ENCODE data around the gene PTTG1IP.

DNA sequence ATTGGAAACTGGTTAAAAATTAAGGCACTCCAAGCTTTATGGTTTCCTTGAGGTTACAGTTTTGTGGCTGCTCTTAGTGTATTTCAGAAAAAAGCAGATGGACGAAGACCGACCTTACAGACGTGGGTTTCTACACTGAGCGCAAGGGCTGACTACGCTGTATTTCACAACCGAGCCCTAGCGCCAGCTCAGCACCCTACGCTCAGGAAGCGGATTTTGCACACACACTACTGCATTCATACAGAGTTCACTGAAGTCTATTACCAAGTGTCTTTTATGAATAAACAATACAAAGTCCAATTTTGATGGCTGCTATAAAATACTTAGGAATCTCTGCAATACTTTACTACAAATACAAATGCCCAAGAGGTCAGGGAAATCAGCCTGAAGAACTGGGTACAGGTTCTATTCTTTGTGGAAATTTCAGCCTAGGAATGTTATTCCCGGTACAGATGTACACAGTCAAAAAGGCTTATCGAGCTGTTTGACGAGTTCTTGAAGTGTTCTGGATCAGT lies 23.8 kb downstream of the PTTG1IP start:
- TF ChIP-seq, protein P1, sequence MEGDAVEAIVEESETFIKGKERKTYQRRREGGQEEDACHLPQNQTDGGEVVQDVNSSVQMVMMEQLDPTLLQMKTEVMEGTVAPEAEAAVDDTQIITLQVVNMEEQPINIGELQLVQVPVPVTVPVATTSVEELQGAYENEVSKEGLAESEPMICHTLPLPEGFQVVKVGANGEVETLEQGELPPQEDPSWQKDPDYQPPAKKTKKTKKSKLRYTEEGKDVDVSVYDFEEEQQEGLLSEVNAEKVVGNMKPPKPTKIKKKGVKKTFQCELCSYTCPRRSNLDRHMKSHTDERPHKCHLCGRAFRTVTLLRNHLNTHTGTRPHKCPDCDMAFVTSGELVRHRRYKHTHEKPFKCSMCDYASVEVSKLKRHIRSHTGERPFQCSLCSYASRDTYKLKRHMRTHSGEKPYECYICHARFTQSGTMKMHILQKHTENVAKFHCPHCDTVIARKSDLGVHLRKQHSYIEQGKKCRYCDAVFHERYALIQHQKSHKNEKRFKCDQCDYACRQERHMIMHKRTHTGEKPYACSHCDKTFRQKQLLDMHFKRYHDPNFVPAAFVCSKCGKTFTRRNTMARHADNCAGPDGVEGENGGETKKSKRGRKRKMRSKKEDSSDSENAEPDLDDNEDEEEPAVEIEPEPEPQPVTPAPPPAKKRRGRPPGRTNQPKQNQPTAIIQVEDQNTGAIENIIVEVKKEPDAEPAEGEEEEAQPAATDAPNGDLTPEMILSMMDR (IDR thresholded peaks at IDR 0.05) = no peak
- no peak for TF ChIP-seq EP300 (IDR thresholded peaks at IDR 0.05; ENCODE audit: low read depth)

Measured in transverse colon (tissue), 3 donors.